ENCODE results near the gene LMO7. TPM values are rescaled to one million over a fixed set of nuclear protein-coding genes. Genes with fewer than 3 reads are reported as not detected.

Gene LMO7
- total RNA-seq, 1 donor from 2014 or later = 132 TPM

GRCh38 chr13:75896271-75896670, 260.1 kb downstream of the LMO7 start:
- no peak for DNase-seq

DNA sequence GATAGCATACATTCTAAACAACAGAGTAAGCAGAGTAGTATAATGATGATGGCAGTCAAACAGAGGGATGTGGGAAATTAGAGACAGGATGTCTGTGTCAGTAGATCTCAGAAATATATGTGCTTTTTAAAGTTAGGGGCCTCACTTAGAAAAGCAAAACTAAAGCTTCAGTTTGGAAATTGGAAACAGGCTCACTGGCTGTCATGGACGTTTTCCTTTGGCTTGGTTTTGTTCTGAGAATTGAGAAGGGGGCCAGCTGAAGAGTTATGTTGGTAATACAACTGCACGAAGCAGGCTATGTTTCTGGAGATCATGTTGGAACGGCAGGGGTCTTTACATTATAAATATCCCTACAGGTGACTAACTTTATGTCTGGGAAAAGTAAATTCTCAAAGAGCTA, 261.3 kb downstream of the LMO7 start:
- DNase-seq = no peak

DNA sequence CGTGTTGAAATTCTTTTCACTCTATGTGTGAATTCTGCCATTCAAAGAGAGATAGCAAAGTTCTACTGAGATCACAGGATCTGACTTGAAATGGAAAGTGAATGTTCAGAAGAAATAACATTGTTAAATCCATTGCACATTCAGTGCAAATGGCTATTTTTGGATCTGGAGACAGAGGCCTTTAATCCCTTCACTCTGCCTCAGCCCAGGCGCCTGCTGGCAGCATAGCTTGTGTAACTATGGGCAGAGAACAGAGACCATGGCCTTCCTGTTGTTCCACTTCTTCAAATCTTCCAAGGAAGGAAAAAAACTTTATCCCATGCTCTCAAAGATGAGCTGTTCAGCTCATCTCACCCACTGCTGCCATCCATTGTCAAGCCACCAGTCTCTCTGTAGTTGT, 265.4 kb downstream of the LMO7 start:
- DNase-seq = no peak

GRCh38 chr13:75902166-75903104, 266.3 kb downstream of the LMO7 start:
- DNase-seq = no peak

GRCh38 chr13:75904012-75904411, 267.9 kb downstream of the LMO7 start:
- DNase-seq = no peak

- DNase-seq = no peak
Measured at GRCh38 chr13:75906315-75906714, 270.2 kb downstream of the LMO7 start.

DNA sequence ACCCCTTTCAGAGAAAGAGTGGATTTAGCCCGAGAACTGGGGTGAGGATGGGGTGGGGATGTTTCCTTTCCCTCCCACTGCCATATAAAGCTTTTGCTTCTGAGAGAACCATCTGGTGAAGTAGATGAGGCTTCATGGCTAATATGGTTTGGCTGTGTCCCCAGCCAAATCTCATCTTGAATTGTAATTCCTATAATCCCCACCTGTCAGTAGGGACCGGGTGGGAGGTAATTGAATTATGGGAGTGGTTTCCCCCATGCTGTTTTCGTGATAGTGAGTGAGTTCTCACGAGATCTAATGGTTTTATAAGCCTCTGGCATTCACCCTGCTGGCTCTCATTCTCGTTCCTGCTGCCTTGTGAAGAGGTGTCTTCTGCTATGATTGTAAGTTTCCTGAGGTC, 270.9 kb downstream of the LMO7 start:
- DNase-seq = no peak

- no peak for DNase-seq
Measured at GRCh38 chr13:75908141-75908540, 272.0 kb downstream of the LMO7 start.

Other genes starting within 250 kb of the LMO7 start
- gene TBC1D4, start 154.2 kb upstream of the LMO7 start, total RNA-seq = 17.6 TPM
- 103 TPM for gene COMMD6, start 98.5 kb upstream of the LMO7 start, total RNA-seq
- gene UCHL3, start 86.5 kb upstream of the LMO7 start, total RNA-seq = 40.4 TPM